SK-N-SH treated with all-trans-retinoic acid at 6 μM for 48 hours (cell line): Measurements from ENCODE around the gene SPRING1.

Experiments used
- ATAC-seq: fragments of 200-7000 bp; cut with Tn5 transposase; 3 replicates; pipeline ENCODE4 v1.9.1; 2020; ENCODE audit warnings: mild to moderate bottlenecking, moderate library complexity
- ARNTL ChIP-seq: fragments of 450-650 bp; formaldehyde crosslinking; IDR thresholded peaks from 2 replicates; pipeline ENCODE4 v1.5.0; 2020; ENCODE audit warnings: low read depth, mild to moderate bottlenecking, moderate library complexity, borderline replicate concordance
- BACH2 ChIP-seq: fragments of 250-450 bp; sonication (Bioruptor Pico); IDR thresholded peaks from 2 replicates; pipeline ENCODE4 v1.9.0; 2021; ENCODE audit warnings: mild to moderate bottlenecking, borderline replicate concordance
- CSDC2 ChIP-seq: fragments of 250-450 bp; sonication (Bioruptor Pico); IDR thresholded peaks from 2 replicates; pipeline ENCODE4 v1.5.0; 2020; ENCODE audit warnings: mild to moderate bottlenecking, moderate library complexity
- ESRRG ChIP-seq: fragments of 250-450 bp; sonication (Bioruptor Pico); IDR thresholded peaks from 2 replicates; pipeline ENCODE4 v1.6.1; 2021; ENCODE audit warnings: mild to moderate bottlenecking
- GLIS3 ChIP-seq: fragments of 250-450 bp; sonication (Bioruptor Pico); IDR thresholded peaks from 2 replicates; pipeline ENCODE4 v1.5.0; 2020; ENCODE audit warnings: mild to moderate bottlenecking, moderate library complexity
- ISL1 ChIP-seq: fragments of 250-450 bp; sonication (Bioruptor Pico); IDR thresholded peaks from 2 replicates; pipeline ENCODE4 v2.1.2; 2022; ENCODE audit warnings: mild to moderate bottlenecking, moderate library complexity
- OSR1 ChIP-seq: fragments of 250-450 bp; sonication (Bioruptor Pico); IDR thresholded peaks from 2 replicates; pipeline ENCODE4 v1.8.0; 2022; ENCODE audit warnings: moderate library complexity, mild to moderate bottlenecking, inconsistent platforms
- PPARA ChIP-seq: fragments of 250-450 bp; sonication (Bioruptor Pico); IDR thresholded peaks from 2 replicates; pipeline ENCODE4 v1.5.0; 2020; ENCODE audit warnings: mild to moderate bottlenecking, borderline replicate concordance
- SNAI2 ChIP-seq: fragments of 250-450 bp; sonication (Bioruptor Pico); IDR thresholded peaks from 2 replicates; pipeline ENCODE4 v1.5.0; 2020; ENCODE audit warnings: mild to moderate bottlenecking, moderate library complexity
- TCF4 ChIP-seq: fragments of 250-450 bp; sonication (Bioruptor Pico); IDR thresholded peaks from 2 replicates; pipeline ENCODE4 v1.8.0; 2021; ENCODE audit warnings: mild to moderate bottlenecking, moderate library complexity, borderline replicate concordance
- TOX ChIP-seq: fragments of 250-450 bp; sonication (Bioruptor Pico); IDR thresholded peaks from 2 replicates; pipeline ENCODE4 v1.8.0; 2021; ENCODE audit warnings: mild to moderate bottlenecking, moderate library complexity, borderline replicate concordance
- ZC3H10 ChIP-seq: fragments of 250-450 bp; sonication (Bioruptor Pico); IDR thresholded peaks from 2 replicates; pipeline ENCODE4 v1.5.1; 2021; ENCODE audit warnings: mild to moderate bottlenecking, moderate library complexity
- ZFP3 ChIP-seq: fragments of 250-450 bp; sonication (Bioruptor Pico); IDR thresholded peaks from 2 replicates; pipeline ENCODE4 v1.5.0; 2020; ENCODE audit warnings: mild to moderate bottlenecking, moderate library complexity
- ZFP30 ChIP-seq: fragments of 450-650 bp; formaldehyde crosslinking; IDR thresholded peaks from 2 replicates; pipeline ENCODE4 v1.5.0; 2022; ENCODE audit warnings: mild to moderate bottlenecking, moderate library complexity
- ZNF565 ChIP-seq: fragments of 450-650 bp; formaldehyde crosslinking; conservative IDR thresholded peaks from 2 replicates; pipeline ENCODE4 v1.5.0; 2020; ENCODE audit warnings: low read depth, mild to moderate bottlenecking, moderate library complexity
- ZNF70 ChIP-seq: fragments of 450-650 bp; formaldehyde crosslinking; IDR thresholded peaks from 2 replicates; pipeline ENCODE4 v1.5.0; 2020; ENCODE audit warnings: mild to moderate bottlenecking, moderate library complexity
- ZNF8 ChIP-seq: fragments of 450-650 bp; formaldehyde crosslinking; IDR thresholded peaks from 2 replicates; pipeline ENCODE4 v1.5.0; 2020; ENCODE audit warnings: mild to moderate bottlenecking, moderate library complexity
- TF ChIP-seq, protein P1 (sequence below): fragments of 250-450 bp; sonication (Bioruptor Pico); IDR thresholded peaks from 2 replicates; pipeline ENCODE4 v1.5.1; 2021; ENCODE audit warnings: mild to moderate bottlenecking, moderate library complexity
- TF ChIP-seq, protein P2 (sequence below): fragments of 250-450 bp; sonication (Bioruptor Pico); IDR thresholded peaks from 2 replicates; pipeline ENCODE4 v1.5.1; 2020; ENCODE audit warnings: low read depth, mild to moderate bottlenecking, moderate library complexity
- TF ChIP-seq, protein P3 (sequence below): fragments of 250-450 bp; sonication (Bioruptor Pico); IDR thresholded peaks from 2 replicates; pipeline ENCODE4 v1.5.0; 2020; ENCODE audit warnings: mild to moderate bottlenecking, moderate library complexity
- TF ChIP-seq, protein P4 (sequence below): fragments of 250-450 bp; sonication (Bioruptor Pico); IDR thresholded peaks from 2 replicates; pipeline ENCODE4 v1.8.0; 2021; ENCODE audit warnings: low read depth, mild to moderate bottlenecking, moderate library complexity, borderline replicate concordance

The SPRING1 gene

DNA sequence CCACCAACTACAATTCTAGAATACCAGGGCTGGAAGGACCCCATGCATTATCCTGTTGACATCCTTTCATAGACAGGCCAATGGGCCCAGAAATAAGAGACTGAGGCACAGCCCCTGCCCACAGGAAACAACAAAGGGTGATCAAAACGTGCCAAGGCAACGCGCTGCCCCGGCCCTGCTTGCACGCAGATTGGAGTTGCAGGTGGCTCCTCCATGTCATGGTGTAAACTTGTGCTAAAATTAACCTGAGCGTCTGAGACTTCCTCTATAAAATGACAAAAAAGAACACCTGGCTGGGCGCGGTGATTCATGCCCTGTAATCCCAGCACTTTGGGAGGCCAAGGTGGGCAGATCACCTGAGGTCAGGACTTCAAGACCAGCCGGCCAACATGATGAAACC is 30.1 kb downstream of the SPRING1 start:
- TF ChIP-seq GLIS3 (CRISPR knock-in tag) (no peak), ZFP3 (CRISPR knock-in tag) (no peak), ARNTL (CRISPR knock-in tag) (no peak), BACH2 (no peak), CSDC2 (CRISPR knock-in tag) (no peak), PPARA (no peak), OSR1 (CRISPR knock-in tag) (no peak), ZNF8 (CRISPR knock-in tag) (no peak), ZFP30 (CRISPR knock-in tag) (no peak), TOX (CRISPR knock-in tag) (no peak), TCF4 (CRISPR knock-in tag) (no peak), ZC3H10 (CRISPR knock-in tag) (no peak), ISL1 (CRISPR knock-in tag) (no peak), SNAI2 (CRISPR knock-in tag) (no peak), ESRRG (no peak), ZNF565 (CRISPR knock-in tag) (no peak)
- TF ChIP-seq, protein P1, sequence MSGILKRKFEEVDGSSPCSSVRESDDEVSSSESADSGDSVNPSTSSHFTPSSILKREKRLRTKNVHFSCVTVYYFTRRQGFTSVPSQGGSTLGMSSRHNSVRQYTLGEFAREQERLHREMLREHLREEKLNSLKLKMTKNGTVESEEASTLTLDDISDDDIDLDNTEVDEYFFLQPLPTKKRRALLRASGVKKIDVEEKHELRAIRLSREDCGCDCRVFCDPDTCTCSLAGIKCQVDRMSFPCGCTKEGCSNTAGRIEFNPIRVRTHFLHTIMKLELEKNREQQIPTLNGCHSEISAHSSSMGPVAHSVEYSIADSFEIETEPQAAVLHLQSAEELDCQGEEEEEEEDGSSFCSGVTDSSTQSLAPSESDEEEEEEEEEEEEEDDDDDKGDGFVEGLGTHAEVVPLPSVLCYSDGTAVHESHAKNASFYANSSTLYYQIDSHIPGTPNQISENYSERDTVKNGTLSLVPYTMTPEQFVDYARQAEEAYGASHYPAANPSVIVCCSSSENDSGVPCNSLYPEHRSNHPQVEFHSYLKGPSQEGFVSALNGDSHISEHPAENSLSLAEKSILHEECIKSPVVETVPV (CRISPR knock-in tag), result no peak
- TF ChIP-seq, protein P2, sequence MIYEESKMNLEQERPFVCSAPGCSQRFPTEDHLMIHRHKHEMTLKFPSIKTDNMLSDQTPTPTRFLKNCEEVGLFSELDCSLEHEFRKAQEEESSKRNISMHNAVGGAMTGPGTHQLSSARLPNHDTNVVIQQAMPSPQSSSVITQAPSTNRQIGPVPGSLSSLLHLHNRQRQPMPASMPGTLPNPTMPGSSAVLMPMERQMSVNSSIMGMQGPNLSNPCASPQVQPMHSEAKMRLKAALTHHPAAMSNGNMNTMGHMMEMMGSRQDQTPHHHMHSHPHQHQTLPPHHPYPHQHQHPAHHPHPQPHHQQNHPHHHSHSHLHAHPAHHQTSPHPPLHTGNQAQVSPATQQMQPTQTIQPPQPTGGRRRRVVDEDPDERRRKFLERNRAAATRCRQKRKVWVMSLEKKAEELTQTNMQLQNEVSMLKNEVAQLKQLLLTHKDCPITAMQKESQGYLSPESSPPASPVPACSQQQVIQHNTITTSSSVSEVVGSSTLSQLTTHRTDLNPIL, result no peak
- TF ChIP-seq, protein P3, sequence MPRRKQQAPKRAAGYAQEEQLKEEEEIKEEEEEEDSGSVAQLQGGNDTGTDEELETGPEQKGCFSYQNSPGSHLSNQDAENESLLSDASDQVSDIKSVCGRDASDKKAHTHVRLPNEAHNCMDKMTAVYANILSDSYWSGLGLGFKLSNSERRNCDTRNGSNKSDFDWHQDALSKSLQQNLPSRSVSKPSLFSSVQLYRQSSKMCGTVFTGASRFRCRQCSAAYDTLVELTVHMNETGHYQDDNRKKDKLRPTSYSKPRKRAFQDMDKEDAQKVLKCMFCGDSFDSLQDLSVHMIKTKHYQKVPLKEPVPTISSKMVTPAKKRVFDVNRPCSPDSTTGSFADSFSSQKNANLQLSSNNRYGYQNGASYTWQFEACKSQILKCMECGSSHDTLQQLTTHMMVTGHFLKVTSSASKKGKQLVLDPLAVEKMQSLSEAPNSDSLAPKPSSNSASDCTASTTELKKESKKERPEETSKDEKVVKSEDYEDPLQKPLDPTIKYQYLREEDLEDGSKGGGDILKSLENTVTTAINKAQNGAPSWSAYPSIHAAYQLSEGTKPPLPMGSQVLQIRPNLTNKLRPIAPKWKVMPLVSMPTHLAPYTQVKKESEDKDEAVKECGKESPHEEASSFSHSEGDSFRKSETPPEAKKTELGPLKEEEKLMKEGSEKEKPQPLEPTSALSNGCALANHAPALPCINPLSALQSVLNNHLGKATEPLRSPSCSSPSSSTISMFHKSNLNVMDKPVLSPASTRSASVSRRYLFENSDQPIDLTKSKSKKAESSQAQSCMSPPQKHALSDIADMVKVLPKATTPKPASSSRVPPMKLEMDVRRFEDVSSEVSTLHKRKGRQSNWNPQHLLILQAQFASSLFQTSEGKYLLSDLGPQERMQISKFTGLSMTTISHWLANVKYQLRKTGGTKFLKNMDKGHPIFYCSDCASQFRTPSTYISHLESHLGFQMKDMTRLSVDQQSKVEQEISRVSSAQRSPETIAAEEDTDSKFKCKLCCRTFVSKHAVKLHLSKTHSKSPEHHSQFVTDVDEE (CRISPR knock-in tag), result no peak
- TF ChIP-seq, protein P4, sequence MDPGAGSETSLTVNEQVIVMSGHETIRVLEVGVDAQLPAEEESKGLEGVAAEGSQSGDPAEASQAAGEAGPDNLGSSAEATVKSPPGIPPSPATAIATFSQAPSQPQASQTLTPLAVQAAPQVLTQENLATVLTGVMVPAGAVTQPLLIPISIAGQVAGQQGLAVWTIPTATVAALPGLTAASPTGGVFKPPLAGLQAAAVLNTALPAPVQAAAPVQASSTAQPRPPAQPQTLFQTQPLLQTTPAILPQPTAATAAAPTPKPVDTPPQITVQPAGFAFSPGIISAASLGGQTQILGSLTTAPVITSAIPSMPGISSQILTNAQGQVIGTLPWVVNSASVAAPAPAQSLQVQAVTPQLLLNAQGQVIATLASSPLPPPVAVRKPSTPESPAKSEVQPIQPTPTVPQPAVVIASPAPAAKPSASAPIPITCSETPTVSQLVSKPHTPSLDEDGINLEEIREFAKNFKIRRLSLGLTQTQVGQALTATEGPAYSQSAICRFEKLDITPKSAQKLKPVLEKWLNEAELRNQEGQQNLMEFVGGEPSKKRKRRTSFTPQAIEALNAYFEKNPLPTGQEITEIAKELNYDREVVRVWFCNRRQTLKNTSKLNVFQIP (CRISPR knock-in tag), result no peak
- ATAC-seq, result no peak

DNA sequence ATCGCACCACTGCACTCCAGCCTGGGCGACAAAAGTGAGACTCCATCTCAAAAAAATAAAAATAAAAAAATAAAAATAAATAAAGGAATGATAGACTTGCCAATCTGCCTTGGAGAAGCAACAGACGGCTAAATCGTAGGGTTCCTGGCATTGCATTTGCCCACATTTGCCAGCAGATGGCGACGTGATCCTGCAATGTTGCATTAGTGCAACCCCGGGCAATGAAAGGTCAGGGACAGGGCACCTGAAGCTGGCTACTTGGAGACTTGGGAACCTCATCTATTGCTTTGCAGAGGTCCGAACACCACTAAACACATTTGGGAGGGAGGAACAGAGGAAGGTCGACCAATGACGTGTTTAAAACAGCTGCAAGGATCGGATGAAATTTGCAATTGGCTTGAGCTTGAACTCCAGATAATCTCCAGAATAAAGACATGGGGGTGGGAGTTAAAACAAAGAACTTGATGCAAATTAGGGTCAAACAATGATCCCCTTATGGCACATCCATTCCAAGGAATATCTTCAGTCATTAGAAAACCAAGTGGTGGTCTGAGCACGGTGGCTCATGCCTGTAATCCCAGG is 34.6 kb downstream of the SPRING1 start:
- ATAC-seq, result peak; percentile 92
- TF ChIP-seq ESRRG, result no peak
- TF ChIP-seq, protein P1 (CRISPR knock-in tag), result no peak
- TF ChIP-seq ZNF70 (CRISPR knock-in tag), result no peak
- TF ChIP-seq ISL1 (CRISPR knock-in tag), result no peak
- TF ChIP-seq, protein P3 (CRISPR knock-in tag), result no peak
- no peak for TF ChIP-seq ZC3H10 (CRISPR knock-in tag)
